ENCODE results near the gene RAPGEF2. TPM values are rescaled to one million over a fixed set of nuclear protein-coding genes. Genes with fewer than 3 reads are reported as not detected.

Gene RAPGEF2
- total and polyA plus RNA-seq, 10 donors: 4.4 to 115 (median 91.0) TPM

- intact Hi-C loops (cut with DNase I; ENCODE audit: low total_unique reads): no loop called here
- Histone ChIP-seq H3K4me3 (no peak overlapping the region), H3K36me3 (no peaks in the 10 kb centered on the region), H3K27ac (no peak overlapping the region), H3K4me1 (peaks cover 0 to 30% (median 4%) of the 10 kb centered on the region in 6 donors), H3K9me3 (no peaks in the 10 kb centered on the region), H3K27me3 (replicated peaks in 1 of 7) (no peaks in the 10 kb centered on the region)
- DNase-seq: no peak
- 88 to 100% (median 100%) methylated on average over 1 of the region's 1 CpG for WGBS, 5 donors
- TF ChIP-seq CTCF (IDR thresholded peaks at IDR 0.05 in 8 of 11, conservative IDR thresholded peaks at IDR 0.05 in 3 of 11) (no peak), POLR2A (IDR thresholded peaks at IDR 0.05) (no peak), POLR2AphosphoS5 (IDR thresholded peaks at IDR 0.05) (no peak)
Measured at GRCh38 chr4:159162576-159162975, 59.7 kb downstream of the RAPGEF2 start.

GRCh38 chr4:159163521-159163920, 60.6 kb downstream of the RAPGEF2 start:
- H3K27ac ChIP-seq: no peak overlapping the region
- H3K27me3 ChIP-seq (replicated peaks in 1 of 7): no peaks in the 10 kb centered on the region
- TF ChIP-seq CTCF (IDR thresholded peaks at IDR 0.05 in 8 of 11, conservative IDR thresholded peaks at IDR 0.05 in 3 of 11): no peak
- no peak for TF ChIP-seq POLR2AphosphoS5 (IDR thresholded peaks at IDR 0.05)
- TF ChIP-seq POLR2A (IDR thresholded peaks at IDR 0.05): no peak
- H3K4me3 ChIP-seq: no peak overlapping the region
- no peaks in the 10 kb centered on the region for H3K36me3 ChIP-seq
- H3K9me3 ChIP-seq: no peaks in the 10 kb centered on the region
- H3K4me1 ChIP-seq: peaks cover 0 to 22% (median 4%) of the 10 kb centered on the region in 6 donors
- intact Hi-C loops (cut with DNase I; ENCODE audit: low total_unique reads): no loop called here
- no peak for DNase-seq

GRCh38 chr4:159169404-159170302, 66.8 kb downstream of the RAPGEF2 start:
- 86 to 91% (median 88%) methylated on average over 5 of the region's 5 CpGs for WGBS, 5 donors
- H3K4me3 ChIP-seq: no peak overlapping the region
- H3K27ac ChIP-seq: no peak overlapping the region
- peaks cover 0 to 61% (median 25%) of the 10 kb centered on the region in 6 donors for H3K4me1 ChIP-seq
- H3K36me3 ChIP-seq: no peaks in the 10 kb centered on the region
- intact Hi-C loops (cut with DNase I; ENCODE audit: low total_unique reads): loop anchor here (10.0 kb wide), 1 partner anchor 445 kb away; the partner anchor contains the start of gene PPID
- no peaks in the 10 kb centered on the region for H3K9me3 ChIP-seq
- TF ChIP-seq POLR2AphosphoS5 (IDR thresholded peaks at IDR 0.05): no peak
- no peak for TF ChIP-seq POLR2A (IDR thresholded peaks at IDR 0.05)
- TF ChIP-seq CTCF (IDR thresholded peaks at IDR 0.05 in 8 of 11, conservative IDR thresholded peaks at IDR 0.05 in 3 of 11): no peak
- no peak for DNase-seq
- H3K27me3 ChIP-seq (replicated peaks in 1 of 7): no peaks in the 10 kb centered on the region

- Histone ChIP-seq H3K27me3 (replicated peaks in 1 of 7) (no peaks in the 10 kb centered on the region), H3K9me3 (no peaks in the 10 kb centered on the region), H3K27ac (no peak overlapping the region), H3K4me1 (peaks cover 6 to 76% (median 39%) of the 10 kb centered on the region in 6 donors), H3K4me3 (no peak overlapping the region), H3K36me3 (no peaks in the 10 kb centered on the region)
- DNase-seq: no peak
- intact Hi-C loops (cut with DNase I; ENCODE audit: low total_unique reads): loop anchor here (10.0 kb wide), 1 partner anchor 446 kb away; the partner anchor contains the start of gene PPID
- no peak for TF ChIP-seq POLR2AphosphoS5 (IDR thresholded peaks at IDR 0.05)
- no peak for TF ChIP-seq CTCF (IDR thresholded peaks at IDR 0.05 in 8 of 11, conservative IDR thresholded peaks at IDR 0.05 in 3 of 11)
- TF ChIP-seq POLR2A (IDR thresholded peaks at IDR 0.05): no peak
- 87 to 94% (median 93%) methylated on average over 4 of the region's 4 CpGs for WGBS, 5 donors
Measured at GRCh38 chr4:159171287-159171686, 68.4 kb downstream of the RAPGEF2 start.

All from spleen (tissue), 11 donors.